H1 (cell line): ENCODE results near the gene CABCOCO1. TPM values are rescaled to one million over a fixed set of nuclear protein-coding genes. Genes with fewer than 3 reads are reported as not detected.

Source experiments
- CTCF ChIA-PET: fragments of 300-600 bp; sonication (Branson Sonifier 250); formaldehyde crosslinking; loops from one replicate; lab custom pipeline; 2021; ENCODE audit not compliant: partially characterized antibody; lab: Charles Lee
- POLR2A ChIA-PET: fragments of 300-600 bp; sonication (Branson Sonifier 250); formaldehyde crosslinking; loops from one replicate; lab custom pipeline; 2021; ENCODE audit warnings: inconsistent platforms; ENCODE audit not compliant: partially characterized antibody; lab: Charles Lee
- DNase-seq, 2 experiments: peaks; one replicate each; pipeline versions ENCODE4 v3.0.0 to v3.0.0-alpha.2; 2010 to 2022; ENCODE audit warnings: low spot score in 2 of 2, low read depth in 1 of 2, mixed read lengths in 1 of 2
- FAIRE-seq: peaks from 2 replicates; lab custom pipeline; 2011; peaks lifted over from hg19 to GRCh38; lab: Jason Lieb, UNC
- H2AFZ ChIP-seq: 2 replicates; pipeline ENCODE4 v1.8.1; 2012; ENCODE audit warnings: low read length, inconsistent platforms
- H2AK5ac ChIP-seq: 2 replicates; pipeline ENCODE4 v1.6.1; 2013; ENCODE audit warnings: low read depth, low read length
- H2BK120ac ChIP-seq: replicated peaks from 2 replicates; pipeline ENCODE3; 2013; ENCODE audit warnings: low read depth, low read length, inconsistent platforms
- H2BK12ac ChIP-seq: 2 replicates; pipeline ENCODE4 v1.6.1; 2013; ENCODE audit warnings: low read depth, low read length
- H2BK15ac ChIP-seq: 2 replicates; pipeline ENCODE4 v1.6.1; 2013; ENCODE audit warnings: low read length
- H2BK20ac ChIP-seq: 2 replicates; pipeline ENCODE4 v1.6.1; 2013; ENCODE audit warnings: low read length
- H2BK5ac ChIP-seq: 2 replicates; pipeline ENCODE4 v1.6.1; 2013; ENCODE audit warnings: low read depth, low read length
- H3K14ac ChIP-seq: 2 replicates; pipeline ENCODE4 v1.6.1; 2013; ENCODE audit warnings: inconsistent platforms; ENCODE audit not compliant: insufficient read length
- H3K18ac ChIP-seq: 2 replicates; pipeline ENCODE4 v1.6.1; 2013; ENCODE audit warnings: low read length; ENCODE audit errors: extremely low read depth
- H3K23ac ChIP-seq: 2 replicates; pipeline ENCODE4 v1.6.1; 2013; ENCODE audit warnings: inconsistent platforms; ENCODE audit not compliant: insufficient read length
- H3K23me2 ChIP-seq: 2 replicates; pipeline ENCODE4 v1.6.1; 2013; ENCODE audit warnings: low read depth, low read length
- H3K27ac ChIP-seq: 2 replicates; pipeline ENCODE4 v1.6.1; 2011; ENCODE audit warnings: low read depth, low read length, inconsistent platforms
- H3K27me3 ChIP-seq, 4 experiments: replicated peaks in 1 of 4; 1 replicate in 1 of 4; 2 replicates in 3 of 4; pipeline versions ENCODE4 v1.6.1 to v1.8.1; 2011 to 2013; ENCODE audit warnings: low read length in 3 of 4, mild to moderate bottlenecking in 3 of 4, inconsistent platforms in 2 of 4, mixed read lengths in 2 of 4, moderate library complexity in 1 of 4; ENCODE audit not compliant: control insufficient read depth in 3 of 4, insufficient read depth in 3 of 4; ENCODE audit errors: extremely low read depth in 1 of 4
- H3K36me3 ChIP-seq, 4 experiments: 2 replicates each; pipeline versions ENCODE4 v1.6.1 to v1.8.1; 2011 to 2013; ENCODE audit warnings: mild to moderate bottlenecking in 4 of 4, low read length in 3 of 4, moderate library complexity in 2 of 4, control low read depth in 1 of 4, inconsistent platforms in 1 of 4; ENCODE audit not compliant: insufficient read depth in 4 of 4, control insufficient read depth in 2 of 4
- H3K4ac ChIP-seq: replicated peaks from 2 replicates; pipeline ENCODE3; 2013; ENCODE audit warnings: low read length, low read depth, mixed read lengths, inconsistent platforms; ENCODE audit not compliant: insufficient read length
- H3K4me1 ChIP-seq, 4 experiments: replicated peaks in 1 of 4; 1 replicate in 1 of 4; 2 replicates in 3 of 4; pipeline versions ENCODE4 v1.6.1 to v1.8.1; 2011 to 2013; ENCODE audit warnings: low read length in 3 of 4, inconsistent platforms in 2 of 4, mixed read lengths in 1 of 4; ENCODE audit not compliant: insufficient read depth in 4 of 4, control insufficient read depth in 3 of 4
- H3K4me2 ChIP-seq, 2 experiments: 2 replicates each; pipeline versions ENCODE4 v1.6.1 to v1.8.1; 2011 to 2013; ENCODE audit warnings: low read depth in 2 of 2, low read length in 2 of 2, control low read depth in 1 of 2, inconsistent platforms in 1 of 2, mild to moderate bottlenecking in 1 of 2; ENCODE audit not compliant: insufficient read depth in 1 of 2
- H3K4me3 ChIP-seq, 4 experiments: fragments of 200-600, 300-600 bp in 1 of 4; sonication (generic), shearing (Covaris generic), sonication (Bioruptor Twin) in 1 of 4; 2 replicates each; pipeline versions ENCODE4 v1.5.1 to v1.8.1; 2011 to 2016; ENCODE audit warnings: low read length in 4 of 4, low read depth in 3 of 4, control low read depth in 2 of 4, inconsistent platforms in 2 of 4, mild to moderate bottlenecking in 2 of 4, mixed read lengths in 1 of 4, moderate library complexity in 1 of 4; ENCODE audit not compliant: insufficient read depth in 2 of 4; ENCODE audit errors: extremely low read depth in 1 of 4
- H3K56ac ChIP-seq: replicated peaks from 2 replicates; pipeline ENCODE3; 2013; ENCODE audit warnings: low read depth, mild to moderate bottlenecking, mixed read lengths, low read length, inconsistent platforms; ENCODE audit not compliant: insufficient read length
- H3K79me1 ChIP-seq: 2 replicates; pipeline ENCODE4 v1.6.1; 2013; ENCODE audit warnings: low read depth, low read length, control low read depth
- H3K79me2 ChIP-seq, 2 experiments: 2 replicates each; pipeline versions ENCODE4 v1.6.1 to v1.8.1; 2012 to 2013; ENCODE audit warnings: low read length in 2 of 2, mild to moderate bottlenecking in 2 of 2, inconsistent platforms in 1 of 2; ENCODE audit not compliant: insufficient read depth in 2 of 2, control insufficient read depth in 1 of 2
- H3K9ac ChIP-seq, 4 experiments: replicated peaks in 1 of 4; 1 replicate in 1 of 4; 2 replicates in 3 of 4; pipeline versions ENCODE4 v1.6.1 to v1.8.1; 2011 to 2013; ENCODE audit warnings: low read depth in 3 of 4, low read length in 3 of 4, control low read depth in 2 of 4, mild to moderate bottlenecking in 2 of 4, moderate library complexity in 2 of 4, inconsistent platforms in 1 of 4; ENCODE audit errors: extremely low read depth in 1 of 4
- H3K9me3 ChIP-seq, 2 experiments: 2 replicates each; pipeline versions ENCODE4 v1.6.1 to v1.8.1; 2012 to 2013; ENCODE audit warnings: mild to moderate bottlenecking in 2 of 2, moderate library complexity in 2 of 2, control low read depth in 1 of 2, inconsistent platforms in 1 of 2, low read depth in 1 of 2, low read length in 1 of 2, mixed read lengths in 1 of 2; ENCODE audit not compliant: insufficient read depth in 2 of 2
- H4K20me1 ChIP-seq, 2 experiments: replicated peaks in 1 of 2; 2 replicates each; pipeline versions ENCODE3 to v1.8.1; 2011 to 2013; ENCODE audit warnings: inconsistent platforms in 2 of 2, low read length in 2 of 2, mild to moderate bottlenecking in 1 of 2; ENCODE audit not compliant: insufficient read depth in 2 of 2, control insufficient read depth in 1 of 2
- H4K5ac ChIP-seq: 2 replicates; pipeline ENCODE4 v1.6.1; 2013; ENCODE audit warnings: low read length, low read depth, mixed read lengths, inconsistent platforms; ENCODE audit not compliant: insufficient read length
- H4K8ac ChIP-seq: 2 replicates; pipeline ENCODE4 v1.8.0; 2013; ENCODE audit warnings: mild to moderate bottlenecking, moderate library complexity, low read length, inconsistent platforms; ENCODE audit not compliant: insufficient read depth; ENCODE audit errors: extremely low read depth
- H4K91ac ChIP-seq: replicated peaks from 2 replicates; pipeline ENCODE3; 2013; ENCODE audit warnings: low read length, mixed read lengths, inconsistent platforms; ENCODE audit not compliant: insufficient read length
- EGR1 ChIP-seq: IDR thresholded peaks from 2 replicates; pipeline ENCODE4 v1.6.1; 2011; ENCODE audit warnings: low read depth, low read length, borderline replicate concordance
- HDAC2 ChIP-seq, 2 experiments: fragments of 300-600 bp in 1 of 2; sonication (generic) in 1 of 2; IDR thresholded peaks; 2 replicates each; pipeline ENCODE4 v1.6.1; 2011 to 2012; ENCODE audit warnings: low read depth in 2 of 2, low read length in 2 of 2, mild to moderate bottlenecking in 2 of 2, moderate library complexity in 2 of 2, borderline replicate concordance in 1 of 2, inconsistent platforms in 1 of 2
- JUND ChIP-seq: IDR thresholded peaks from 2 replicates; pipeline ENCODE4 v1.6.1; 2011; ENCODE audit warnings: mild to moderate bottlenecking, improper control_type of control experiment, low read length
- KDM5A ChIP-seq: fragments of 200-600 bp; IDR thresholded peaks from 2 replicates; pipeline ENCODE4 v1.7.1; 2012; ENCODE audit warnings: mild to moderate bottlenecking, low read length, inconsistent platforms, mixed read lengths
- SP2 ChIP-seq: IDR thresholded peaks from 2 replicates; pipeline ENCODE4 v1.6.1; 2012; ENCODE audit warnings: mild to moderate bottlenecking, low read length, inconsistent platforms
- SP4 ChIP-seq: IDR thresholded peaks from 2 replicates; pipeline ENCODE4 v1.6.1; 2012; ENCODE audit warnings: low read length, inconsistent platforms
- TAF1 ChIP-seq: IDR thresholded peaks from 2 replicates; pipeline ENCODE4 v1.6.1; 2011; ENCODE audit warnings: mild to moderate bottlenecking, low read depth, low read length
- TCF12 ChIP-seq: IDR thresholded peaks from 2 replicates; pipeline ENCODE4 v1.6.1; 2011; ENCODE audit warnings: low read depth, mild to moderate bottlenecking, low read length
- WGBS, 2 experiments: shearing (Covaris generic) in 1 of 2; methylation state at CpG; one replicate each; pipeline versions ENCODE4 v1.1.6 to v1.1.7; 2013 to 2015; ENCODE audit warnings: low lambda C conversion rate in 2 of 2, mixed read lengths in 2 of 2, inconsistent platforms in 1 of 2, low coverage in 1 of 2, missing lambda C conversion rate in 1 of 2; ENCODE audit not compliant: insufficient replicate concordance in 2 of 2, insufficient coverage in 1 of 2, insufficient read length in 1 of 2; ENCODE audit errors: extremely low coverage in 1 of 2, missing lambda C conversion rate in 1 of 2; 5-methylcytosine and 5-hydroxymethylcytosine counted together
- polyA plus RNA-seq, 7 experiments: library from polyadenylated mRNA; depleted of rRNA in 3 of 7; stranded (reverse) in 5 of 7; unstranded in 2 of 7; fragments of >200 nt in 5 of 7; fragments of 200-250 nt in 2 of 7; gene quantifications; 1 replicate in 5 of 7; 2 replicates in 1 of 7; 4 replicates in 1 of 7; pipeline versions ENCODE4 v1.2.1 to v1.2.3, GENCODE V29; 2011 to 2013; ENCODE audit warnings: missing spikeins in 2 of 7, mixed read lengths in 2 of 7
- total RNA-seq: library from RNA; stranded (reverse); fragmentation: NEBNext Ultra II Directional; extraction: Animal tissue kit (Norgen Biotek cat#: 25700); gene quantifications from 2 replicates; pipeline ENCODE4 v1.2.1, GENCODE V29; 2021

The CABCOCO1 gene
- total and polyA plus RNA-seq, 2 of the 8 experiments (the other 6 are each of a cell fraction or from before 2014, with no cell fraction given), result not detected

GRCh38 chr10:61708846-61709245 is 46.1 kb downstream of the CABCOCO1 start:
- no peak overlapping the region for H3K9ac ChIP-seq
- H4K8ac ChIP-seq, result no peak overlapping the region
- H3K4me1 ChIP-seq, result no peaks in the 10 kb centered on the region
- H2BK120ac ChIP-seq, result no peak overlapping the region
- no peaks in the 10 kb centered on the region for H4K20me1 ChIP-seq
- no peak overlapping the region for H2BK5ac ChIP-seq
- no peak overlapping the region for H2BK20ac ChIP-seq
- ChIA-PET CTCF (no interaction called here), POLR2A (no interaction called here)
- WGBS, 2 experiments, result 93% methylated on average over 2 of the region's 2 CpGs; no CpG with 5 or more reads in 1 of the 2 experiments
- H3K9me3 ChIP-seq, result no peaks in the 10 kb centered on the region
- H4K91ac ChIP-seq, result no peak overlapping the region
- no peak overlapping the region for H2BK15ac ChIP-seq
- H3K23ac ChIP-seq, result no peak overlapping the region
- no peak overlapping the region for H3K4me2 ChIP-seq
- no peak overlapping the region for H2AK5ac ChIP-seq
- no peaks in the 10 kb centered on the region for H3K79me1 ChIP-seq
- H2BK12ac ChIP-seq, result no peak overlapping the region
- no peak overlapping the region for H2AFZ ChIP-seq
- H3K56ac ChIP-seq, result no peak overlapping the region
- no peaks in the 10 kb centered on the region for H3K36me3 ChIP-seq
- H3K79me2 ChIP-seq, result no peaks in the 10 kb centered on the region
- no peak for DNase-seq
- H3K27ac ChIP-seq, result no peak overlapping the region
- no peak overlapping the region for H3K4ac ChIP-seq
- H3K18ac ChIP-seq, result no peak overlapping the region
- FAIRE-seq, result no peak
- H3K14ac ChIP-seq, result no peak overlapping the region
- H3K4me3 ChIP-seq, result no peak overlapping the region
- no peaks in the 10 kb centered on the region for H3K27me3 ChIP-seq
- no peaks in the 10 kb centered on the region; the same call in 1 of the 2 replicates for H3K23me2 ChIP-seq
- H4K5ac ChIP-seq, result no peak overlapping the region
- TF ChIP-seq HDAC2 (IDR thresholded peaks at IDR 0.05; ENCODE audit: borderline replicate concordance in 1 of 2, low read depth in 2 of 2, low read length in 2 of 2) (no peak), SP4 (no peak), TCF12 (no peak), JUND (no peak), KDM5A (no peak), TAF1 (no peak), EGR1 (no peak), SP2 (no peak)
